Measurements from ENCODE around the gene SHROOM1. TPM values are rescaled to one million over a fixed set of nuclear protein-coding genes. Genes with fewer than 3 reads are reported as not detected.
A peak's percentile ranks its signal among the peaks of the same experiment; 100 is the strongest.

SHROOM1 gene
- total RNA-seq, 1 experiment from 2014 or later = 13.5 TPM

GRCh38 chr5:132828846-132829494 lies 1.5 kb downstream of the SHROOM1 start:
- in situ Hi-C loops (cut with HindIII; ENCODE audit: low pct_unique_long_range_greater_than_20kb, low sequenced_read_pairs) = no loop called here
- ATAC-seq = no peak
- no peak for TF ChIP-seq CTCF (IDR thresholded peaks at IDR 0.05)
- TF ChIP-seq POLR2AphosphoS5 (IDR thresholded peaks at IDR 0.05; ENCODE audit: low read depth, low read length) = no peak
- no peak for DNase-seq (ENCODE audit: low read depth, low spot score)
- intact Hi-C loops (cut with micrococcal nuclease; ENCODE audit: unreplicated experiment) = loop anchor here (10.0 kb wide), 1 partner anchor 444 kb away; no protein-coding TSS in a partner anchor
- CTCF ChIA-PET = interaction anchor here (1.1 to 1.6 kb wide), 2 partner anchors 35 to 54 kb away, joined by 3 to 8 read pairs; no protein-coding TSS in a partner anchor
- Histone ChIP-seq H3K4me3 (ENCODE audit: low read depth in 2 of 2, low read length in 2 of 2) (peak overlapping the region in 1 of 2 experiments; percentile 60; a peak in 2 of 4 replicates), H3K9me3 (ENCODE audit: control insufficient read depth, insufficient read depth, low read depth, low read length) (no peaks in the 10 kb centered on the region), H3K27ac (ENCODE audit: low read length) (no peak overlapping the region; the same call in 1 of the 2 replicates), H3K27me3 (ENCODE audit: control insufficient read depth, insufficient read depth, low read length) (no peaks in the 10 kb centered on the region), H3K36me3 (ENCODE audit: control insufficient read depth, insufficient read depth, low read length) (no peaks in the 10 kb centered on the region), H3K4me1 (ENCODE audit: control insufficient read depth, insufficient read depth, low read length) (peaks cover 6% of the 10 kb centered on the region; the same call in 1 of the 2 replicates)
- POLR2A ChIA-PET = interaction anchor here (0.5 kb wide), 1 partner anchor 221 kb away, joined by 4 read pairs; no protein-coding TSS in a partner anchor
- BruUV-seq (replicated peaks) = no TSS peak

GRCh38 chr5:132827943-132828673 lies 2.3 kb downstream of the SHROOM1 start:
- Histone ChIP-seq H3K36me3 (ENCODE audit: control insufficient read depth, insufficient read depth, low read length) (no peaks in the 10 kb centered on the region), H3K27ac (ENCODE audit: low read length) (no peak overlapping the region), H3K4me3 (ENCODE audit: low read depth in 2 of 2, low read length in 2 of 2) (no peak overlapping the region), H3K27me3 (ENCODE audit: control insufficient read depth, insufficient read depth, low read length) (no peaks in the 10 kb centered on the region), H3K9me3 (ENCODE audit: control insufficient read depth, insufficient read depth, low read depth, low read length) (no peaks in the 10 kb centered on the region), H3K4me1 (ENCODE audit: control insufficient read depth, insufficient read depth, low read length) (peaks cover 6% of the 10 kb centered on the region; the same call in 1 of the 2 replicates)
- ChIA-PET POLR2A (no interaction called here), CTCF (interaction anchor here (0.9 kb wide), 1 partner anchor 9 kb away, joined by 3 read pairs; no protein-coding TSS in a partner anchor)
- in situ Hi-C loops (cut with HindIII; ENCODE audit: low pct_unique_long_range_greater_than_20kb, low sequenced_read_pairs) = no loop called here
- intact Hi-C loops (cut with micrococcal nuclease; ENCODE audit: unreplicated experiment) = loop anchor here (10.0 kb wide), 1 partner anchor 443 kb away; no protein-coding TSS in a partner anchor
- TF ChIP-seq POLR2AphosphoS5 (IDR thresholded peaks at IDR 0.05; ENCODE audit: low read depth, low read length) (no peak), TCF7L2 (IDR thresholded peaks at IDR 0.05; ENCODE audit: low read depth, low read length) (no peak), SIN3A (IDR thresholded peaks at IDR 0.05; ENCODE audit: borderline replicate concordance, insufficient read depth, low read depth, low read length) (no peak), REST (IDR thresholded peaks at IDR 0.05; ENCODE audit: insufficient read depth in 1 of 2, low read depth in 2 of 2, low read length in 1 of 2) (no peak), CTCF (IDR thresholded peaks at IDR 0.05) (no peak)
- BruUV-seq (replicated peaks) = TSS peak; percentile 74
- DNase-seq (ENCODE audit: low read depth, low spot score) = no peak
- ATAC-seq = no peak
